DND-41 (cell line): ENCODE measurements around the gene NBEA.

ENCODE experiments used
- ATAC-seq: fragments of 200-7000 bp; cut with Tn5 transposase; 3 replicates; pipeline ENCODE4 v1.9.1; 2021; ENCODE audit warnings: low read depth; ENCODE audit not compliant: insufficient read depth
- DNase-seq: peaks from one replicate; pipeline ENCODE4 v3.0.0-alpha.2; 2020
- H2AFZ ChIP-seq: 2 replicates; pipeline ENCODE4 v1.6.0; 2012; ENCODE audit warnings: low read depth, low read length
- H3K27ac ChIP-seq: 2 replicates; pipeline ENCODE4 v1.5.1; 2012; ENCODE audit warnings: low read length, inconsistent platforms
- H3K27me3 ChIP-seq: fragments of 200-600 bp; sonication (generic); 2 replicates; pipeline ENCODE4 v1.6.0; 2012; ENCODE audit warnings: low read length, mild to moderate bottlenecking, inconsistent platforms; ENCODE audit not compliant: insufficient read depth, poor library complexity
- H3K36me3 ChIP-seq: 2 replicates; pipeline ENCODE4 v1.5.1; 2012; ENCODE audit warnings: low read length, inconsistent platforms; ENCODE audit not compliant: insufficient read depth
- H3K4me1 ChIP-seq: 2 replicates; pipeline ENCODE4 v1.5.1; 2012; ENCODE audit warnings: mild to moderate bottlenecking, low read length; ENCODE audit not compliant: insufficient read depth
- H3K4me2 ChIP-seq: 2 replicates; pipeline ENCODE4 v1.6.0; 2012; ENCODE audit warnings: mild to moderate bottlenecking, moderate library complexity, low read length, inconsistent platforms; ENCODE audit not compliant: insufficient read depth
- H3K4me3 ChIP-seq, 2 experiments: fragments of 200-600 bp in 1 of 2; shearing (Covaris generic) in 1 of 2; 2 replicates each; pipeline ENCODE4 v1.5.1; 2012 to 2016; ENCODE audit warnings: inconsistent platforms in 2 of 2, low read length in 2 of 2, mild to moderate bottlenecking in 2 of 2, low read depth in 1 of 2, moderate library complexity in 1 of 2
- H3K79me2 ChIP-seq: 2 replicates; pipeline ENCODE4 v1.6.0; 2012; ENCODE audit warnings: low read length, inconsistent platforms; ENCODE audit not compliant: insufficient read depth
- H3K9ac ChIP-seq: 2 replicates; pipeline ENCODE4 v1.6.0; 2012; ENCODE audit warnings: low read depth, mild to moderate bottlenecking, inconsistent platforms, low read length, moderate library complexity
- H3K9me3 ChIP-seq: 2 replicates; pipeline ENCODE4 v1.5.1; 2012; ENCODE audit warnings: low read length, moderate library complexity, mild to moderate bottlenecking, inconsistent platforms; ENCODE audit not compliant: insufficient read depth, severe bottlenecking
- H4K20me1 ChIP-seq: 2 replicates; pipeline ENCODE4 v1.6.0; 2012; ENCODE audit warnings: low read length; ENCODE audit not compliant: insufficient read depth
- EZH2 ChIP-seq: IDR thresholded peaks from 3 replicates; pipeline ENCODE4 v1.6.1; 2012; ENCODE audit warnings: borderline replicate concordance, low read depth, mild to moderate bottlenecking, moderate library complexity, low read length, inconsistent platforms; ENCODE audit not compliant: severe bottlenecking
- TF ChIP-seq, protein P1 (sequence below): IDR thresholded peaks from 2 replicates; pipeline ENCODE4 v1.5.1; 2012; ENCODE audit warnings: borderline replicate concordance, low read length, moderate library complexity, mild to moderate bottlenecking; ENCODE audit not compliant: poor library complexity, severe bottlenecking; ENCODE audit errors: extremely low read depth

NBEA gene

DNA sequence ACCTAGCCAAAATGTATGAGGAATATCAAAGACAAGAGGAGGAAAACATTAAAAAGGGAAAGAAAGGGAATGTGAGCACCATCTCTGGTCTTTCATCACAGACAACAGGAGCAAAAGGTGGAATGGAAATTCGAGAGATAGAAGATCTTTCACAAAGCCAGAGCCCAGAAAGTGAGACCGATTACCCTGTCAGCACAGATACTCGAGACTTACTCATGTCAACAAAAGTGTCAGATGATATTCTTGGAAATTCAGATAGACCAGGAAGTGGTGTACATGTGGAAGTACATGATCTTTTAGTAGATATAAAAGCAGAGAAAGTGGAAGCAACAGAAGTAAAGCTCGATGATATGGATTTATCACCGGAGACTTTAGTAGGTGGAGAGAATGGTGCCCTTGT lies 217.0 kb downstream of the NBEA start:
- no peak overlapping the region for H3K4me2 ChIP-seq
- H3K9me3 ChIP-seq: no peaks in the 10 kb centered on the region
- DNase-seq (no peak), ATAC-seq (no peak)
- H2AFZ ChIP-seq: no peak overlapping the region
- H3K27ac ChIP-seq: no peak overlapping the region
- no peaks in the 10 kb centered on the region for H4K20me1 ChIP-seq
- no peak overlapping the region for H3K9ac ChIP-seq
- no peaks in the 10 kb centered on the region for H3K27me3 ChIP-seq
- TF ChIP-seq, protein P1, sequence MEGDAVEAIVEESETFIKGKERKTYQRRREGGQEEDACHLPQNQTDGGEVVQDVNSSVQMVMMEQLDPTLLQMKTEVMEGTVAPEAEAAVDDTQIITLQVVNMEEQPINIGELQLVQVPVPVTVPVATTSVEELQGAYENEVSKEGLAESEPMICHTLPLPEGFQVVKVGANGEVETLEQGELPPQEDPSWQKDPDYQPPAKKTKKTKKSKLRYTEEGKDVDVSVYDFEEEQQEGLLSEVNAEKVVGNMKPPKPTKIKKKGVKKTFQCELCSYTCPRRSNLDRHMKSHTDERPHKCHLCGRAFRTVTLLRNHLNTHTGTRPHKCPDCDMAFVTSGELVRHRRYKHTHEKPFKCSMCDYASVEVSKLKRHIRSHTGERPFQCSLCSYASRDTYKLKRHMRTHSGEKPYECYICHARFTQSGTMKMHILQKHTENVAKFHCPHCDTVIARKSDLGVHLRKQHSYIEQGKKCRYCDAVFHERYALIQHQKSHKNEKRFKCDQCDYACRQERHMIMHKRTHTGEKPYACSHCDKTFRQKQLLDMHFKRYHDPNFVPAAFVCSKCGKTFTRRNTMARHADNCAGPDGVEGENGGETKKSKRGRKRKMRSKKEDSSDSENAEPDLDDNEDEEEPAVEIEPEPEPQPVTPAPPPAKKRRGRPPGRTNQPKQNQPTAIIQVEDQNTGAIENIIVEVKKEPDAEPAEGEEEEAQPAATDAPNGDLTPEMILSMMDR: no peak
- TF ChIP-seq EZH2: no peak
- no peak overlapping the region for H3K4me3 ChIP-seq
- peaks cover 3% of the 10 kb centered on the region; the same call in 1 of the 2 replicates for H3K36me3 ChIP-seq
- H3K4me1 ChIP-seq: peaks cover 11% of the 10 kb centered on the region
- H3K79me2 ChIP-seq: no peaks in the 10 kb centered on the region

DNA sequence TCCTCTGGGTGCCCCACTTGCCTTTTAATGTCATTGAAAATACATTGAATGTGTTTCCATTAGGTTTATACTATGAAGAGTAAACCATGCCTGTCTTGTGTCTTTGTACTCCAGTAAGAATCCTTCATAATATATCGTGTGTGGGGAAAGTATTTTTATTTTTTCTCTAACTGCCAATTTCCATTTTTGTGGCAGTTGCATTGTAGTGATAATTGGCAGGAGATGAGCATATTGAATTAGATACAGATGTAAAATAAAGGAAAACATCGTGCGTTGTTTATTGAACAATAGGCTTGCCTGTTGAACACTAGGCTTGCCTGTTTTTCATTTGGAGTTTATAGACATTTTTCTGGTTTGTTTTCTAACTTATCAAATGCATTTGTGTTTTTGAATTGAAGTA lies 218.8 kb downstream of the NBEA start:
- Histone ChIP-seq H3K79me2 (no peaks in the 10 kb centered on the region), H4K20me1 (no peaks in the 10 kb centered on the region), H3K4me1 (peaks cover 11% of the 10 kb centered on the region), H3K9me3 (no peaks in the 10 kb centered on the region), H3K36me3 (peaks cover 3% of the 10 kb centered on the region; the same call in 1 of the 2 replicates), H3K27ac (no peak overlapping the region), H3K4me3 (no peak overlapping the region), H2AFZ (no peak overlapping the region), H3K4me2 (no peak overlapping the region), H3K27me3 (no peaks in the 10 kb centered on the region), H3K9ac (no peak overlapping the region)
- ATAC-seq (no peak), DNase-seq (no peak)
- TF ChIP-seq EZH2: no peak
- TF ChIP-seq, protein P1: no peak

DNA sequence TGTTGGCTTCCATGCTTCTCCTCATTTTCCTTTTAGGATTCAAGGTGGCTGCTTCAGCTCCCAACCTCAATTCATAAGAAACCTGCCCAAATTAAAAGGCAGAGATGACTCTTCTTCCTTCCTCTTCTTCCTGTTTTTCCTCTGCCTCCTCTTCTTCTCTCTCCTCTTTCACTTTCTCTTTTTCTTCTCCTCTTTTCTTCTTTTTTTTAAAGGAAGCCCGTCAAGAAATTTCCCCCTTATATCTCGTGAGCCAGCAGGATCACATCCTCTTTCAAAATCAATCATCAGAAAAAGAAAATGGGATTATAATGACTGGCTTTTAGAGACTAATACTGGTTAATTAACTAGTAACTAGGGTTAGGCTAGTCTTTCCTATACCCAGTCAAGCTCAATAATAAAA lies 220.3 kb downstream of the NBEA start:
- Histone ChIP-seq H3K36me3 (peaks cover 3% of the 10 kb centered on the region; the same call in 1 of the 2 replicates), H2AFZ (no peak overlapping the region), H3K4me2 (peak overlapping the region; percentile 33; the same call in 1 of the 2 replicates), H3K27ac (no peak overlapping the region), H3K27me3 (no peaks in the 10 kb centered on the region), H3K79me2 (no peaks in the 10 kb centered on the region), H3K4me1 (peaks cover 11% of the 10 kb centered on the region), H3K4me3 (no peak overlapping the region), H3K9me3 (no peaks in the 10 kb centered on the region), H4K20me1 (no peaks in the 10 kb centered on the region), H3K9ac (no peak overlapping the region)
- TF ChIP-seq EZH2: no peak
- TF ChIP-seq, protein P1: no peak
- no peak for ATAC-seq
- no peak for DNase-seq

DNA sequence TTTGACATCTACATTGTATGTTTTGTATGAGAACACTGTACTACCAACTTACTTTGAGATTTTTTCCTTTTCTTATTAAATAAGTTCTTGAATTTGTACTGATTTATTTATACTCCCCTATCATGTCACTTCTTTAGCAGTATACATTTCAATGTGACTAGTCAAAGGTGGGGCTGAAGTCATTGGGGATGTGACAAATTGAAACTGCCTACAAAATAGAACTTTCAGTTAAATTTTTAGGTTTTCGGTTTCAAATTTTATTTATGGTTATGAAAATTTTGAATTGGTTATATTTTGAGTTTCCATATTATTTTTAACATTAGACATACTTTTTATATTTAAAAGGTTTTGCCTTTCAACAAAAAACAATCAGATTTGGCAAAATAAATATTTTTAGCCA lies 221.6 kb downstream of the NBEA start:
- no peaks in the 10 kb centered on the region for H3K27me3 ChIP-seq
- no peaks in the 10 kb centered on the region for H4K20me1 ChIP-seq
- H3K79me2 ChIP-seq: no peaks in the 10 kb centered on the region
- no peak overlapping the region for H2AFZ ChIP-seq
- H3K9ac ChIP-seq: no peak overlapping the region
- ATAC-seq (no peak), DNase-seq (no peak)
- no peak overlapping the region for H3K4me2 ChIP-seq
- H3K4me3 ChIP-seq: no peak overlapping the region
- peaks cover 3% of the 10 kb centered on the region; the same call in 1 of the 2 replicates for H3K36me3 ChIP-seq
- TF ChIP-seq, protein P1: no peak
- TF ChIP-seq EZH2: no peak
- H3K27ac ChIP-seq: no peak overlapping the region
- H3K4me1 ChIP-seq: peaks cover 11% of the 10 kb centered on the region
- no peaks in the 10 kb centered on the region for H3K9me3 ChIP-seq
